Kidney capillary endothelial cell (primary cell): ENCODE measurements around the gene RAPGEF1.

Experiments
- DNase-seq: peaks from one replicate; pipeline ENCODE4 v3.0.0-alpha.2; 2018; ENCODE audit warnings: low spot score

RAPGEF1 gene

GRCh38 chr9:131625508-131625787, 114.4 kb downstream of the RAPGEF1 start:
- no peak for DNase-seq

GRCh38 chr9:131624636-131625507, 115.0 kb downstream of the RAPGEF1 start:
- no peak for DNase-seq

- DNase-seq = no peak
Measured at GRCh38 chr9:131623655-131624330, 116.1 kb downstream of the RAPGEF1 start.

GRCh38 chr9:131622523-131622922, 117.4 kb downstream of the RAPGEF1 start:
- no peak for DNase-seq

GRCh38 chr9:131621551-131622358, 118.1 kb downstream of the RAPGEF1 start:
- DNase-seq = no peak

GRCh38 chr9:131620764-131621520, 118.9 kb downstream of the RAPGEF1 start:
- DNase-seq = no peak

- DNase-seq = no peak
Measured at GRCh38 chr9:131619680-131620079, 120.2 kb downstream of the RAPGEF1 start.

GRCh38 chr9:131618785-131619184, 121.1 kb downstream of the RAPGEF1 start:
- DNase-seq = no peak

- peak; percentile 47 for DNase-seq
Measured at GRCh38 chr9:131618071-131618479, 121.8 kb downstream of the RAPGEF1 start.

GRCh38 chr9:131617611-131618010, 122.3 kb downstream of the RAPGEF1 start:
- DNase-seq = no peak

GRCh38 chr9:131616983-131617604, 122.8 kb downstream of the RAPGEF1 start:
- no peak for DNase-seq

GRCh38 chr9:131614340-131614915, 125.4 kb downstream of the RAPGEF1 start:
- DNase-seq = no peak

- no peak for DNase-seq
Measured at GRCh38 chr9:131613921-131614320, 126.0 kb downstream of the RAPGEF1 start.

- no peak for DNase-seq
Measured at GRCh38 chr9:131612851-131613250, 127.0 kb downstream of the RAPGEF1 start.

GRCh38 chr9:131611586-131612315, 128.1 kb downstream of the RAPGEF1 start:
- DNase-seq = no peak

- DNase-seq = no peak
Measured at GRCh38 chr9:131610231-131610761, 129.6 kb downstream of the RAPGEF1 start.

GRCh38 chr9:131609099-131609830, 130.6 kb downstream of the RAPGEF1 start:
- DNase-seq = no peak

GRCh38 chr9:131608493-131609037, 131.3 kb downstream of the RAPGEF1 start:
- no peak for DNase-seq

GRCh38 chr9:131607591-131607990, 132.3 kb downstream of the RAPGEF1 start:
- no peak for DNase-seq
